Karpas-422 (cell line): ENCODE results near the gene ZNF512. TPM values are rescaled to one million over a fixed set of nuclear protein-coding genes. Genes with fewer than 3 reads are reported as not detected.
"Not testable (repeated sequence)": the region's sequence is repeated elsewhere in the genome, so short reads cannot be mapped to it uniquely, and the experiment has no call there.

Experiments used
- DNase-seq: peaks from one replicate; pipeline ENCODE4 v3.0.0-alpha.2; 2015
- H2AFZ ChIP-seq: fragments of 200-600 bp; sonication (generic); 2 replicates; pipeline ENCODE4 v1.6.1; 2014; ENCODE audit warnings: antibody characterized with exemption, low read length, mixed read lengths
- H3K27ac ChIP-seq: fragments of 200-600 bp; sonication (generic); 2 replicates; pipeline ENCODE4 v1.5.1; 2014; ENCODE audit warnings: mild to moderate bottlenecking, low read length, moderate library complexity
- H3K27me3 ChIP-seq: fragments of 200-600 bp; sonication (generic); 2 replicates; pipeline ENCODE4 v1.6.1; 2014; ENCODE audit warnings: low read length, mixed read lengths
- H3K36me3 ChIP-seq: fragments of 200-600 bp; sonication (generic); 2 replicates; pipeline ENCODE4 v1.6.1; 2014; ENCODE audit warnings: low read length, mixed read lengths; ENCODE audit not compliant: insufficient read depth
- H3K4me1 ChIP-seq: fragments of 200-600 bp; sonication (generic); 2 replicates; pipeline ENCODE4 v1.6.1; 2014; ENCODE audit warnings: mild to moderate bottlenecking, low read length, mixed read lengths
- H3K4me2 ChIP-seq: fragments of 200-600 bp; sonication (generic); 2 replicates; pipeline ENCODE4 v1.6.1; 2014; ENCODE audit warnings: low read length, low read depth, mild to moderate bottlenecking; ENCODE audit not compliant: poor library complexity, severe bottlenecking
- H3K4me3 ChIP-seq: fragments of 200-600 bp; sonication (generic); 2 replicates; pipeline ENCODE4 v1.5.1; 2014; ENCODE audit warnings: mild to moderate bottlenecking, antibody characterized with exemption, low read length, mixed read lengths
- H3K79me2 ChIP-seq: fragments of 200-600 bp; sonication (generic); 2 replicates; pipeline ENCODE4 v1.6.1; 2014; ENCODE audit warnings: mild to moderate bottlenecking, low read length, mixed read lengths
- H3K9ac ChIP-seq: fragments of 200-600 bp; sonication (generic); 2 replicates; pipeline ENCODE4 v1.6.0; 2014; ENCODE audit warnings: low read length
- H3K9me2 ChIP-seq: fragments of 200-600 bp; sonication (generic), shearing (Covaris generic); replicated peaks from 2 replicates; pipeline ENCODE4 v1.6.0; 2014; ENCODE audit warnings: mild to moderate bottlenecking, low read length, moderate library complexity; ENCODE audit not compliant: insufficient read depth
- H3K9me3 ChIP-seq: fragments of 300-700, 200-600 bp; sonication (generic); 2 replicates; pipeline ENCODE4 v1.6.1; 2014; ENCODE audit warnings: low read length, mixed read lengths
- H4K20me1 ChIP-seq: fragments of 200-600 bp; sonication (generic); 2 replicates; pipeline ENCODE4 v1.6.1; 2014; ENCODE audit warnings: mild to moderate bottlenecking, antibody characterized with exemption, low read length, low read depth; ENCODE audit not compliant: insufficient read depth
- total RNA-seq: library from RNA; depleted of rRNA; stranded (reverse); fragments of >200 nt; shearing (Covaris generic); gene quantifications from 2 replicates; pipeline ENCODE4 v1.2.3, GENCODE V29; 2014; ENCODE audit warnings: low replicate concordance

ZNF512 gene
- total RNA-seq, 1 experiment from 2014 or later, result 43.7 TPM

DNA sequence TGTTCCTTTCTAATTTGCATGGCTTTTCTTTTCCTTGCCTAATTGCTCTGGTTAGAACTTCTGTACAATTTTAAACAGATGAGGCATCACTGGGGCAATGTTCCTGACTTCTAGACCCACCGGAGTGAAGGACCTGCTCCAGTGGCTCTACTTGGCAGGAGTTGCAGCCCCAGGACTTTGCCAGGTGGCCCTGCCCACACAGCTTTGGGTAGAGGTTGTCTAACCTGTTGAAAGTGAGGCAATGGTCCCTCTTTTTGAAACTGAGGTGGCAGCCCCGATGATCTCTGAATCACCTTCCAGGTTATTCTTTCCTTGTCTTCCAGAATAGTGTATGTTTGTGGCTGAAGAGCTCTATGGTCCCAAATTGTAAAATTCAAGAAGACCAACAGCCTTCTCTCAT is 29.9 kb upstream of the ZNF512 start:
- Histone ChIP-seq H3K79me2 (no peaks in the 10 kb centered on the region), H3K27me3 (no peaks in the 10 kb centered on the region), H3K9me3 (no peaks in the 10 kb centered on the region), H3K4me1 (no peaks in the 10 kb centered on the region), H3K27ac (no peak overlapping the region), H3K9me2 (no peaks in the 10 kb centered on the region), H3K36me3 (no peaks in the 10 kb centered on the region), H2AFZ (no peak overlapping the region), H3K4me3 (no peak overlapping the region), H3K9ac (no peak overlapping the region), H4K20me1 (no peaks in the 10 kb centered on the region), H3K4me2 (no peak overlapping the region)
- no peak for DNase-seq

DNA sequence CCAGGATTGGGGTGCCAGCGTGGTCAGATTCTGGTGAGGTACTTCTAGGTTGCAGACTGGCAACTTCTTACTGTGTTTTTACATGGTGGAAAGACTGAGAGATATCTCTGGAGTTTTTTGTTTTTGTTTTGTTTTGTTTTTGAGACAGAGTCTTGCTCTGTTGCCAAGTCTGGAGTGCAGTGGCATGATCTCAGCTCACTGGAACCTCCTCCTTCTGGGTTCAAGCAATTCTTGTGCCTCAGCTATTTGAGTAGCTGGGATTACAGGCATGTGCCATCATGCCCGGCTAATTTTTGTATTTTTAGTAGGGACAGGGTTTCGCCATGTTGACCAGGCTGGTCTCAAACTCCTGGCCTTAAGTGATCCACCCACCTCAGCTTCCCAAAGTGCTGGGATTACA is 28.4 kb upstream of the ZNF512 start:
- H3K9ac ChIP-seq, H3K9me3 ChIP-seq, H3K4me1 ChIP-seq, H3K27ac ChIP-seq, H4K20me1 ChIP-seq, DNase-seq, H3K4me2 ChIP-seq, H3K4me3 ChIP-seq, H2AFZ ChIP-seq, H3K9me2 ChIP-seq, H3K79me2 ChIP-seq, H3K36me3 ChIP-seq, H3K27me3 ChIP-seq: not testable (repeated sequence)

DNA sequence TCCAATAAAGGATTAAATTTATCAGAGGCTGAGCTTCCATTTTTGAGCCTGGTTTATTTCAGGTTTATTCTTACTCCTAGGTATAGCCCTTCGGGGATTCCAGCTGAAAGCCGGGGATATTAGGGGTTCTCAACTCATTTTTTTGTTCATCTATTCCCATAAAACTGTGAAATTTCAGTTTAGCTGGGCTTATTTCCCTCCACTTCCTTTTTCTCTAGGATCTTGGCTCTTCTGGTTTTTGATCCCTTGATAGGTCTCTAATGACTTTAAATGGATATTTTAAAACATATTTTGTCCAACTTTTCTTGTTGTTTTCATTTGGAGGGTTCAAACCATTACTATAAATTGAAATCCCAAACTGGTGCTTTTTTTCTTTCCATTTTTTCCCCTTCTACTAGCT is 23.6 kb upstream of the ZNF512 start:
- Histone ChIP-seq H3K9me3 (no peaks in the 10 kb centered on the region), H3K9me2 (no peaks in the 10 kb centered on the region), H3K27ac (no peak overlapping the region), H3K9ac (no peak overlapping the region), H3K4me3 (no peak overlapping the region), H3K36me3 (no peaks in the 10 kb centered on the region), H3K4me1 (no peaks in the 10 kb centered on the region), H3K27me3 (no peaks in the 10 kb centered on the region), H3K4me2 (no peak overlapping the region), H4K20me1 (no peaks in the 10 kb centered on the region), H3K79me2 (no peaks in the 10 kb centered on the region), H2AFZ (no peak overlapping the region)
- no peak for DNase-seq

DNA sequence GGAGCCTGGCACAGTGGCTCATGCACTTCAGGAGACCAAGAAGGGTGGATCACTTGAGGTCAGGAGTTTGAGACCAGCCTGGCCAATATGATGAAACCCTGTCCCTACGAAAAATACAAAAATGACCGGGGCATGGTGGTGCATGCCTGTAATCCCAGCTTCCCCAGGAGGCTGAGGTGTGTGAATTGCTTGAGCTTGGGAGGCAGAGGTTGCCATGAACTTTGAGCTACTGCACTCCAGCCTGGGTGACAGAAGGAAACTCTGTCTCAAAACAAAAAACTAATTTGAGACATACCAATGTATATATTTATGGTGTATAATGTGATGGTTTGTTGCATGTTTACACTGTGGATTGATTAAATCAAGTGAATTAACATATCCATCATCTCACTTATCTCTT is 21.8 kb upstream of the ZNF512 start:
- no peak overlapping the region for H3K9ac ChIP-seq
- no peak for DNase-seq
- no peak overlapping the region for H3K27ac ChIP-seq
- H3K9me2 ChIP-seq, result no peaks in the 10 kb centered on the region
- no peaks in the 10 kb centered on the region for H3K9me3 ChIP-seq
- H3K4me1 ChIP-seq, result no peaks in the 10 kb centered on the region
- no peaks in the 10 kb centered on the region for H4K20me1 ChIP-seq
- no peak overlapping the region for H3K4me3 ChIP-seq
- no peak overlapping the region for H2AFZ ChIP-seq
- H3K79me2 ChIP-seq, result no peaks in the 10 kb centered on the region
- no peak overlapping the region for H3K4me2 ChIP-seq
- H3K36me3 ChIP-seq, result no peaks in the 10 kb centered on the region
- no peaks in the 10 kb centered on the region for H3K27me3 ChIP-seq

DNA sequence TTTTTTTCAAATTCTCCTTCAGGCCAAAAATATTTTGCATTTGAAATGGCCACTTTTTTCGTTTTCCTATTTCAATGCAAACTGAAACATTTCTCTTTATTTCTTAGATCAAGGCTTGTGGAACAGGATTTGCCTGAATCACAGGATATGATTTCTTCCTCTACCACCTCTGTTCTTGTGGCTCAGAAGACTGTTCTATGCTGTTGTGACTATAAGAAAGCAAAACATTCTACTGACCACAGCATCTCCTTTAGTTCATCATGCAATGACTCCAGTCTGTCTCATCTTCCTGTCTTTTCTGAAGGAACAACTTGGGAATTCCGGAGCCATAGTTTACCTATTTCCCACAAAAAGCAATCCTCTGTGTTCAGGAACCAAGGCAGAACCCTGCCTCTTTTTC is 16.2 kb upstream of the ZNF512 start:
- H3K4me1 ChIP-seq, result no peaks in the 10 kb centered on the region
- no peaks in the 10 kb centered on the region for H3K27me3 ChIP-seq
- H2AFZ ChIP-seq, result no peak overlapping the region
- H3K27ac ChIP-seq, result no peak overlapping the region
- H3K4me2 ChIP-seq, result no peak overlapping the region
- H3K9me3 ChIP-seq, result no peaks in the 10 kb centered on the region
- H3K4me3 ChIP-seq, result no peak overlapping the region
- no peaks in the 10 kb centered on the region for H3K9me2 ChIP-seq
- no peaks in the 10 kb centered on the region for H3K36me3 ChIP-seq
- no peaks in the 10 kb centered on the region for H4K20me1 ChIP-seq
- no peaks in the 10 kb centered on the region for H3K79me2 ChIP-seq
- no peak overlapping the region for H3K9ac ChIP-seq
- no peak for DNase-seq

DNA sequence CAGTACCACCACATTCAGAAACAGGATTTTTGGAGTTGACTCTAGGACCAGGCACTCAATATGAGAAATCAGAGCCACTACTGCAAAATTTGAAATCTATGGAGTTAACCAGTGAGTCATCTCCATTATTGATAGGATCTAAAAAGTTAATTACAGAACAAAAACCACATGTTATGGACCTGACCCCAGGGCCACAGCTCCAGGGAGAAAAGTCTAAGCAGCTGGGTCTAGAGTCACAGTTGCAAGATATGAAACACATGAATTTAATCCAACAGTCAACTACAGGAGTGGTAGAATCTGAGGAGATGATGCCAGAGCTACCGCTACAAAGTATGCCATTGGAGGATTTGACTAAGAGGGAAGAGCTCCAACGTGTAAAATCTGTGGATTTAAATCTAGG is 13.4 kb upstream of the ZNF512 start:
- Histone ChIP-seq H3K36me3 (no peaks in the 10 kb centered on the region), H3K4me1 (no peaks in the 10 kb centered on the region), H4K20me1 (no peaks in the 10 kb centered on the region), H3K9me2 (no peaks in the 10 kb centered on the region), H3K4me2 (no peak overlapping the region), H3K4me3 (no peak overlapping the region), H3K9ac (no peak overlapping the region), H3K79me2 (no peaks in the 10 kb centered on the region), H3K9me3 (no peaks in the 10 kb centered on the region), H2AFZ (no peak overlapping the region), H3K27ac (no peak overlapping the region), H3K27me3 (no peaks in the 10 kb centered on the region)
- DNase-seq, result no peak

DNA sequence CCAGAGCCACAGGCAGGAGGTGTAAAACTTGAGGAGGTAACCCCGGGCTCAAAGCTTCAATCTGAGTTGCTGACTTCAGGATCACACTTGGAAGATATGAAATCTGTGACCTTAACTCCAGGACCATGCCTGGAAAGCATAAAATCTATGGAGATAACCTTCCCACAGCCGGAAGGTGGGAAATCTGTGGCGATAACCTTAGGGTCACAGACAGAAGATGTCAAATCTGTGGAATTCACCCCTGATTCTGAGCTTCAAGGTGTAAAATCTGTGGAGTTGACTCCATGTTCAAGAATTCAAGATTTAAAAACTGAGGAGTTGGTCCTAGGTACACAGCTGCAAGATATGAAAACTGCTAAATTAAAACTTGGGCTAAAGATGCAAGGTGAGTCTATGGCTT is 11.6 kb upstream of the ZNF512 start:
- H3K27me3 ChIP-seq, result no peaks in the 10 kb centered on the region
- H3K4me2 ChIP-seq, result no peak overlapping the region
- no peaks in the 10 kb centered on the region for H3K9me3 ChIP-seq
- no peak for DNase-seq
- no peaks in the 10 kb centered on the region for H3K36me3 ChIP-seq
- H3K79me2 ChIP-seq, result no peaks in the 10 kb centered on the region
- no peak overlapping the region for H3K27ac ChIP-seq
- H4K20me1 ChIP-seq, result no peaks in the 10 kb centered on the region
- no peak overlapping the region for H2AFZ ChIP-seq
- no peaks in the 10 kb centered on the region for H3K4me1 ChIP-seq
- H3K9ac ChIP-seq, result no peak overlapping the region
- no peak overlapping the region for H3K4me3 ChIP-seq
- H3K9me2 ChIP-seq, result no peaks in the 10 kb centered on the region

DNA sequence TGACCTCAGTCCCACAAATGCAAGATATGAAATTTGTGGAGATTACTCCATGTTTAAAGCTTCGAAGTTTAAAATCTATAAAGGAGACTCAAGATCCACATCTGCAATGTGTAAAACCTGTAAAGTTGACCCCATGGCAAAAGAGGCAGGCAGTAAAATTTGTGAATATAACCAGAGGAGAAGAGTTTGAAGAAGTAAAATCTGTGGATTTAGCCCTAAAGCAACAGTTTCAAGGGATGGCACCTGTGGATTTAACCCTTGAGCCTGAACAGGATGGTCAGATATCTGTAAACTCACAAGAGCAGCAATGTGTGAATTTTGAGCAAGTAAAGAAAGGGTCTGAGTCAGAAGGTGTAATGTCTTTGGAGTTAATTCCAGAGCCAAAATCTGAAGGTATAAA is 11.2 kb upstream of the ZNF512 start:
- H3K79me2 ChIP-seq, result no peaks in the 10 kb centered on the region
- H3K9ac ChIP-seq, result no peak overlapping the region
- no peaks in the 10 kb centered on the region for H4K20me1 ChIP-seq
- no peak overlapping the region for H2AFZ ChIP-seq
- H3K36me3 ChIP-seq, result no peaks in the 10 kb centered on the region
- no peak overlapping the region for H3K4me3 ChIP-seq
- H3K27me3 ChIP-seq, result 0 out of 2 replicates have a peak, but pooled peaks cover 3% of the 10 kb centered on the region
- H3K27ac ChIP-seq, result no peak overlapping the region
- DNase-seq, result no peak
- H3K4me1 ChIP-seq, result no peaks in the 10 kb centered on the region
- H3K4me2 ChIP-seq, result no peak overlapping the region
- no peaks in the 10 kb centered on the region for H3K9me3 ChIP-seq
- H3K9me2 ChIP-seq, result no peaks in the 10 kb centered on the region

DNA sequence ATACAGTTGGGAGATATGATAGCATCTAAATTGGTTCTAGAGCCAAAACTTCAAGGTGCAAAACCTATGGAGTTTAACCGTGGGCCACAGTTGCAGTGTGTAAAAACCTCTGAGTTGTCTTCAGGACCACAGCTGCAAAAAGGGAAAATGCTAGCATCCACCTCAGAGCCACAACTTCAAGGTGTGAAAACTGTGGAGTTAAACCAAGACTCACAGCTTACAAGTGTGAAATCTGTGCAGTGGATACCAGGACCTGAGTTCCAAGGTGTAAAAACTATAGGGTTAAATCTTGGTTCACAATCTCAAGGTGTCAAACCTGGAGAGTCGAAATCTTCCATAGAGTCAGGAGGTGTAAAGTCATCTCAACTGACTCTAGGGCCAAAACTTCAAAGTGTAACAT is 10.4 kb upstream of the ZNF512 start:
- no peak for DNase-seq
- Histone ChIP-seq H3K4me3 (no peak overlapping the region), H3K4me2 (no peak overlapping the region), H3K36me3 (no peaks in the 10 kb centered on the region), H3K9me2 (no peaks in the 10 kb centered on the region), H4K20me1 (no peaks in the 10 kb centered on the region), H3K9me3 (no peaks in the 10 kb centered on the region), H3K79me2 (no peaks in the 10 kb centered on the region), H2AFZ (no peak overlapping the region), H3K27ac (no peak overlapping the region), H3K9ac (no peak overlapping the region), H3K27me3 (0 out of 2 replicates have a peak, but pooled peaks cover 3% of the 10 kb centered on the region), H3K4me1 (no peaks in the 10 kb centered on the region)
